ENCODE data around the gene OPCML. TPM values are rescaled to one million over a fixed set of nuclear protein-coding genes. Genes with fewer than 3 reads are reported as not detected.

OPCML gene
- total and polyA plus RNA-seq, 2 experiments from 2014 or later, result 0.21 to 0.51 TPM

DNA sequence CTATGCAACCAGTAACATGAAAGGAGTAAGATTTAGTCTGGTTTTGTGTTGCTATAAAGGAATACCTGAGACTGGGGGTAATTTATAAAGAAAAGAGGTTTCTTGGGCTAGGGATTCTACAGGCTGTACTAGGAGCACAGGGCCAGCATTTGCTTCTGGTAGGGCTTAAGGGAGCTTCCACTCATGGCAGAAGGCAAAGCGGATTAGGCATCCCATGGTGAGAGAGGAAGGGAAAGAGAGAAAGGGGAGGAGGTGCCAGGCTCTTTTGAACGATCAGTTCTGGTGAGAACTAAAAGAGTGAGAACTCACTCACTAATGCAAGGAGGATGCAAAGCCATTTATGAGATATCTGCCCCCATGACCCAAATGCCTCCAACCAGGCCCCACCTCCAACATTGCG lies 283.2 kb downstream of the OPCML start:
- Histone ChIP-seq H3K36me3 (no peaks in the 10 kb centered on the region), H3K4me3 (no peak overlapping the region), H3K4me1 (ENCODE audit: low read depth) (no peaks in the 10 kb centered on the region), H3K9me3 (ENCODE audit: low read depth) (no peaks in the 10 kb centered on the region), H3K27me3 (no peaks in the 10 kb centered on the region), H3K27ac (no peak overlapping the region)
- TF ChIP-seq, protein P1, sequence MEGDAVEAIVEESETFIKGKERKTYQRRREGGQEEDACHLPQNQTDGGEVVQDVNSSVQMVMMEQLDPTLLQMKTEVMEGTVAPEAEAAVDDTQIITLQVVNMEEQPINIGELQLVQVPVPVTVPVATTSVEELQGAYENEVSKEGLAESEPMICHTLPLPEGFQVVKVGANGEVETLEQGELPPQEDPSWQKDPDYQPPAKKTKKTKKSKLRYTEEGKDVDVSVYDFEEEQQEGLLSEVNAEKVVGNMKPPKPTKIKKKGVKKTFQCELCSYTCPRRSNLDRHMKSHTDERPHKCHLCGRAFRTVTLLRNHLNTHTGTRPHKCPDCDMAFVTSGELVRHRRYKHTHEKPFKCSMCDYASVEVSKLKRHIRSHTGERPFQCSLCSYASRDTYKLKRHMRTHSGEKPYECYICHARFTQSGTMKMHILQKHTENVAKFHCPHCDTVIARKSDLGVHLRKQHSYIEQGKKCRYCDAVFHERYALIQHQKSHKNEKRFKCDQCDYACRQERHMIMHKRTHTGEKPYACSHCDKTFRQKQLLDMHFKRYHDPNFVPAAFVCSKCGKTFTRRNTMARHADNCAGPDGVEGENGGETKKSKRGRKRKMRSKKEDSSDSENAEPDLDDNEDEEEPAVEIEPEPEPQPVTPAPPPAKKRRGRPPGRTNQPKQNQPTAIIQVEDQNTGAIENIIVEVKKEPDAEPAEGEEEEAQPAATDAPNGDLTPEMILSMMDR (IDR thresholded peaks at IDR 0.05; ENCODE audit: low read depth, low read length), result no peak
- no peak for DNase-seq (ENCODE audit: low read depth in 1 of 2, low spot score in 1 of 2)

DNA sequence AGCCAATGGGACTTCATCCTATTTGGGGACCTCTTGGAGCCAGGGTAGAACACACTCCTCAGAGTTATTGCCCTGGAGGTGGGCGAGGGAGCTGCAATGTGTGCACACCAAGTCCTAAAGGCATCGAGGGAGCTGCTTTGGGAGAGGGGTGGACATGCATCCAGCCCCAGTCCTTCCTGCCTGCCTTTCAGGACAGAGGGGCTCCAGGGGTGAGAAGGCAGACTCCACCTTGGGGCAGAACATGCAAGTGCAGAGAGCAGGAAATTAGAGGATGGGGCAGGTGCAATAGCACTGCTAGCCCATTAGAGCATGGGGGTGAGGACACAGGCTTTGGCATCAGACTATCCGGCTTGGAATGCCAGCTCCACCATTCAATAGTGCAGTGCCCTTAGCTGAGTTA lies 288.5 kb downstream of the OPCML start:
- Histone ChIP-seq H3K27ac (no peak overlapping the region), H3K4me1 (ENCODE audit: low read depth) (no peaks in the 10 kb centered on the region), H3K9me3 (ENCODE audit: low read depth) (no peaks in the 10 kb centered on the region), H3K4me3 (no peak overlapping the region), H3K27me3 (no peaks in the 10 kb centered on the region), H3K36me3 (no peaks in the 10 kb centered on the region)
- TF ChIP-seq, protein P1 (IDR thresholded peaks at IDR 0.05; ENCODE audit: low read depth, low read length), result no peak
- DNase-seq (ENCODE audit: low read depth in 1 of 2, low spot score in 1 of 2), result no peak

DNA sequence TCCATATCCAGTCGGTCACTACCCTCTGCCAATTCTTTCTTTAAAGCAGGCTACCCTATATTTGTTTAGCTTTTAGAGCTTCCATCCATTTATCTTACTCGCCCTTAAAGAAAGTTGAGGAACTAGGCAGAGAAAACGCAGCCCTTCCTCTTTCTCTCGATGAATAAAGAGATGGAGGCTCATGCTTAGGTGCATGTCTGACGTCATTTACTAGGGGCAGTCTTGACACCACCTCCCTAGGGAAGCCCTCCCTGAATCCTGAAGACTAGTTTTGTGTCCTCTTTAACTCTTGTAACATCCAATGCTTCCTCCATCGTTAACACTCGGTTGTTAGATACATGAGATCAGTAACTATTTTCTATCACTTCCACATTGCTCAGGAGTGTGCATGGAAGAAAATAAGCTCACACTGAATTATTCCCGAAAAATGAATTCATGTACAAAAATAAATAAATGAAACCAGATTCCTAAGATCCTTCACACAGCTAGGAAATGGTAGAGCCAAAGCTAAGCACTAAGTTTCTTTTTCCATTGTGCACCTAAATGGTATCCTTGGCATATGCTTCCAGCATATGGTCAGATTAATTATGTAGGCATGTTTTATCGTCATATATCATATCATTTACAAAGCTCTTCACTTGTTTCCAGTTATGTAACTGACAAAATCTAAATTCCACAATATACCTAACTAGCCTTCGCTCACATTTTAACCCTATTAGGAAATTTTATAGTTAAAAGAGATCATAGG lies 291.2 kb downstream of the OPCML start:
- peaks cover 4% of the 10 kb centered on the region for H3K27me3 ChIP-seq
- no peaks in the 10 kb centered on the region for H3K9me3 ChIP-seq (ENCODE audit: low read depth)
- no peak for DNase-seq (ENCODE audit: low read depth in 1 of 2, low spot score in 1 of 2)
- H3K36me3 ChIP-seq, result no peaks in the 10 kb centered on the region
- no peak overlapping the region for H3K27ac ChIP-seq
- TF ChIP-seq, protein P1 (IDR thresholded peaks at IDR 0.05; ENCODE audit: low read depth, low read length), result no peak
- H3K4me3 ChIP-seq, result no peak overlapping the region
- no peaks in the 10 kb centered on the region for H3K4me1 ChIP-seq (ENCODE audit: low read depth)

DNA sequence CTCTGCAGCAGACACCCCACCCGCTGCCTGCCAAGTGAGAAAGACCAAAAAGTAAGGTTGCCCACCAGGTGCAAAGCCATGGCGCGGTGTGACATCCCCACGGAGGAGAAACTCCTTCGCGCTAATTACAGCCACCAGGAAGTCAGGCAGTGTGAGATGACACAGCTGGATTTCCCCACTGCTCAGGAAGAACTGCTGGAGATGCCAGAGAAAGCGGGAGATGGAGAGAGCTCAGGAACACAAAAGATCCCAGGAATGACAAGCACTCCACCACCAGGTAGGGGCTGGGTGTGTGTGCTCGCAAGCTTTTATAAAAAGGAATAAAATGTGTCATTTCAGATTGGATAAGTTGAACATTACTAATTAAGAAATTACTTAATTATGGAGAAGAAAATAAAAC lies 292.7 kb downstream of the OPCML start:
- Histone ChIP-seq H3K9me3 (ENCODE audit: low read depth) (no peaks in the 10 kb centered on the region), H3K36me3 (no peaks in the 10 kb centered on the region), H3K27me3 (peaks cover 4% of the 10 kb centered on the region), H3K4me1 (ENCODE audit: low read depth) (no peaks in the 10 kb centered on the region), H3K27ac (no peak overlapping the region), H3K4me3 (no peak overlapping the region)
- TF ChIP-seq, protein P1 (IDR thresholded peaks at IDR 0.05; ENCODE audit: low read depth, low read length), result no peak
- DNase-seq (ENCODE audit: low read depth in 1 of 2, low spot score in 1 of 2), result no peak

DNA sequence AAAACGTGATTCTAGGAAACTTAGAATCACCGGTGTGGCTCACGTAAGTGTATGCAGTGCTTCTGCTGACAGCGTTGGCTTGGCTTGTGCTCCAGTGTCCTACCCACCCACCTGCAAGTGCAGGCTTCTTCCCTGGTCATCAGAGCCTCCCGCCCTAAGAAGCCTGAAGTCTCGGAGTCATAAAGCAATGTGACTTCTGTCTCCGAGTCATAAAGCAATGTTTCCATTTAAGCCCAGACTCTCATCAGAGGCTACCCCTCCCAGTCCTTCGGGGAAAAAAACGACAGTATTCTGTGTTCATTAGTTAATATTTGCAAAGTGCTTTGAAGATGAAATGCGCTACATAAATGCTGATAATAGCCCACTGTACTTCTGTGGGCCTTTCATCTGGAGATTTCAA lies 293.8 kb downstream of the OPCML start:
- peaks cover 4% of the 10 kb centered on the region for H3K27me3 ChIP-seq
- TF ChIP-seq, protein P1 (IDR thresholded peaks at IDR 0.05; ENCODE audit: low read depth, low read length), result no peak
- H3K36me3 ChIP-seq, result no peaks in the 10 kb centered on the region
- H3K4me3 ChIP-seq, result no peak overlapping the region
- H3K9me3 ChIP-seq (ENCODE audit: low read depth), result no peaks in the 10 kb centered on the region
- no peak overlapping the region for H3K27ac ChIP-seq
- H3K4me1 ChIP-seq (ENCODE audit: low read depth), result no peaks in the 10 kb centered on the region
- no peak for DNase-seq (ENCODE audit: low read depth in 1 of 2, low spot score in 1 of 2)

Data from cardiac muscle cell (in vitro differentiated cells and primary cell).